Upper lobe of right lung (tissue), 1 donor: Measurements from ENCODE around the gene OSBPL9. TPM values are rescaled to one million over a fixed set of nuclear protein-coding genes. Genes with fewer than 3 reads are reported as not detected.

Experiments
- ATAC-seq: fragments of 200-7000 bp; cut with Tn5 transposase; one replicate; pipeline ENCODE4 v1.9.1; 2020; ENCODE audit warnings: mild to moderate bottlenecking, moderate library complexity
- DNase-seq: peaks from one replicate; pipeline ENCODE4 v3.0.0-alpha.2; 2020
- H3K27ac ChIP-seq: fragments of 200-600 bp; one replicate; pipeline ENCODE4 v1.8.0; 2022
- H3K27me3 ChIP-seq: fragments of 200-600 bp; one replicate; pipeline ENCODE4 v1.8.0; 2022; ENCODE audit warnings: mild to moderate bottlenecking
- H3K36me3 ChIP-seq: fragments of 200-600 bp; one replicate; pipeline ENCODE4 v1.8.0; 2022
- H3K4me1 ChIP-seq: fragments of 200-600 bp; one replicate; pipeline ENCODE4 v1.8.0; 2022
- H3K4me3 ChIP-seq: fragments of 200-600 bp; one replicate; pipeline ENCODE4 v1.8.0; 2022; ENCODE audit warnings: mild to moderate bottlenecking
- H3K9me3 ChIP-seq: fragments of 200-600 bp; one replicate; pipeline ENCODE4 v1.8.0; 2022
- intact Hi-C: fragments of 100-400 bp; cut with DNase I; formaldehyde crosslinking; loops from one replicate; pipeline ENCODE4 v1.11.0; 2022
- total RNA-seq: library from RNA; stranded (reverse); fragmentation: NEBNext Ultra II Directional; extraction: Animal tissue kit (Norgen Biotek cat#: 25700); gene quantifications from one replicate; pipeline ENCODE4 v1.2.1, GENCODE V29; 2021
- TF ChIP-seq, protein P1 (sequence below): fragments of 200-600 bp; IDR thresholded peaks from one replicate; pipeline ENCODE4 v1.8.0; 2022; ENCODE audit warnings: antibody characterized with exemption
- donor health status: DM: no; HTN: yes; CAD: no; lungs with severe emphysema.

OSBPL9 gene
- total RNA-seq, 1 donor from 2014 or later, result 72.7 TPM

DNA sequence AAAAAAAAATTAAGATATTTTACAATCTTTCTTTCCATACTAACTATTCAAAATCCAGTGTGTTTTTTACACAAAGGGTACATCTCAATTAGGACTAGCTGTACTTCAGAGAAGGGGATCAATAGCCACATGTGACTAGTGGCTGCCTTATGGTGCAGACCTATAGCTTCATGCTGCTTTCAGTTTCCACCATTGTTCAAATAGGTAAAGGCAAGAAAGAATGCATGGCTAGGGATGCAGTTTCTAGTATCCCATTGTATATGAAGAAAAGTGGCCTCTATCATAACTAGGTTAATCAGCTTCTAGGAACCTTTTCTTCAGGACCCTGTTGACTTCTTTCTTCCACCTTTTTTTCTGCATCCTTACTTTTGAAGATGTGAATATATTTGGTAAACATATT lies 35.7 kb downstream of the OSBPL9 start:
- Histone ChIP-seq H3K36me3 (peaks cover 8% of the 10 kb centered on the region), H3K27ac (no peak overlapping the region)
- TF ChIP-seq, protein P1, sequence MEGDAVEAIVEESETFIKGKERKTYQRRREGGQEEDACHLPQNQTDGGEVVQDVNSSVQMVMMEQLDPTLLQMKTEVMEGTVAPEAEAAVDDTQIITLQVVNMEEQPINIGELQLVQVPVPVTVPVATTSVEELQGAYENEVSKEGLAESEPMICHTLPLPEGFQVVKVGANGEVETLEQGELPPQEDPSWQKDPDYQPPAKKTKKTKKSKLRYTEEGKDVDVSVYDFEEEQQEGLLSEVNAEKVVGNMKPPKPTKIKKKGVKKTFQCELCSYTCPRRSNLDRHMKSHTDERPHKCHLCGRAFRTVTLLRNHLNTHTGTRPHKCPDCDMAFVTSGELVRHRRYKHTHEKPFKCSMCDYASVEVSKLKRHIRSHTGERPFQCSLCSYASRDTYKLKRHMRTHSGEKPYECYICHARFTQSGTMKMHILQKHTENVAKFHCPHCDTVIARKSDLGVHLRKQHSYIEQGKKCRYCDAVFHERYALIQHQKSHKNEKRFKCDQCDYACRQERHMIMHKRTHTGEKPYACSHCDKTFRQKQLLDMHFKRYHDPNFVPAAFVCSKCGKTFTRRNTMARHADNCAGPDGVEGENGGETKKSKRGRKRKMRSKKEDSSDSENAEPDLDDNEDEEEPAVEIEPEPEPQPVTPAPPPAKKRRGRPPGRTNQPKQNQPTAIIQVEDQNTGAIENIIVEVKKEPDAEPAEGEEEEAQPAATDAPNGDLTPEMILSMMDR, result no peak

DNA sequence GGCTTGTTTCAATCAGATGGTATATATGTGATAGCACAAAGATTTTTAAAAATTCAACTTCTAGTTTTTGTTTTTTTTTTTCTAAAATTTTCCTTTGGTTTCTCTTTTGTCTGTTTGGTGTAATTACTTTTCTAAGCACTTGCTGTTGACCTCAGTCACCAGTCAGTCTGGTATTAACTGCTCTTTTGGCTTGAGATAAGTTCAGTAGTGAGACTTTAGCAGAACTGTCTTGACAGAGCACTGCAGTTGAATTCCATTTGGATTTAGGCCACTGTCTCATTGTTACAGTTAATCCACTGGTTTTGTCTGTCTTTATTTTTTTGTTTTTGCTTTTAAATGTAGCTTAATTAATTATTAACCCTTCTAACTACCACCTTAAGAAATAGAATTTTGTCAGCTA lies 36.2 kb downstream of the OSBPL9 start:
- no peak overlapping the region for H3K4me3 ChIP-seq
- TF ChIP-seq, protein P1, result no peak
- ATAC-seq (no peak), DNase-seq (no peak)
- H3K27ac ChIP-seq, result no peak overlapping the region
- H3K9me3 ChIP-seq, result no peaks in the 10 kb centered on the region
- intact Hi-C loops, result no loop called here
- H3K36me3 ChIP-seq, result peaks cover 8% of the 10 kb centered on the region
- peaks cover 26% of the 10 kb centered on the region for H3K4me1 ChIP-seq
- H3K27me3 ChIP-seq, result no peaks in the 10 kb centered on the region

More for the DNA sequence above, 35.7 kb downstream of the OSBPL9 start:
- intact Hi-C loops, result no loop called here
- H3K27me3 ChIP-seq, result no peaks in the 10 kb centered on the region
- H3K9me3 ChIP-seq, result no peaks in the 10 kb centered on the region
- ATAC-seq, result no peak
- H3K4me3 ChIP-seq, result no peak overlapping the region
- no peak for DNase-seq
- peaks cover 31% of the 10 kb centered on the region for H3K4me1 ChIP-seq

DNA sequence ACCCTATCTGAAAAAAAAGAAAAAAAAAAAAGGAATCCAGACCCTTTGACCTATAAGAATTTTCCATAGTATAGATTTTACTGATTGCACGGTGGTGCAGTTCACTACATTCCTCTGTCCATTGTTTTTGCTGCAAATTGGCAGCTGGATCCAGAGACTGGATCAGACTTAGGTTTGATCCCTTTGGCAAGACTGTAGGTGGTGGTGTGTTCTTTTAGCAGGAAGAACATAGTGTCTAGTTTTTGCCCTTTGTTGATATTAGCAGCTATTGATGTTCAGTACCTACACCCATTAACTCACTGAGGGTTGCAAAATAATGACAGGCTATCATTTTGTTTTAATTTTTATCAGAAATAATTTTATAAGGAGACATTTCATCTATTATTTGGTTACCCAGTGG lies 37.1 kb downstream of the OSBPL9 start:
- no peak for ATAC-seq
- Histone ChIP-seq H3K27ac (no peak overlapping the region), H3K36me3 (peaks cover 8% of the 10 kb centered on the region), H3K4me1 (peaks cover 17% of the 10 kb centered on the region), H3K27me3 (no peaks in the 10 kb centered on the region), H3K4me3 (no peak overlapping the region), H3K9me3 (no peaks in the 10 kb centered on the region)
- intact Hi-C loops, result no loop called here
- TF ChIP-seq, protein P1, result no peak
- no peak for DNase-seq

DNA sequence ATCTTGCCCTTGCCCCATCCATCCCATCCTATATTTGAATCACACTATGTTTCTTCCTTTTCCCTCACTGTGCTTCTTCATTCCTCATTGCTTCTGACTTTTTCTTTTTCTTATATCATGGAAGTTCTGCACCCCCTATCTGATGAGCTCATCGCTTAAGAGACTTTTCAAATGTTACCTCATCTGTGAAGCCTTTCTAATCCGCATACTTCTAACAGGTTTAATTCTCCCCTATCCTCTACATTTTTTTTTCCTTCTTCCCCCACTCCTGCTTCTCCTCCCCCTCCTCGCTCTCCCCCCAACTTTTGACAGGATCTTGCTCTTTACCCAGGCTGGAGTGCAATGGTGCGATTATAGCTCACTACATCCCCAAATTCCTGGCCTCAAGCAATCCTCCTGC lies 39.5 kb downstream of the OSBPL9 start:
- DNase-seq (no peak), ATAC-seq (no peak)
- Histone ChIP-seq H3K27ac (no peak overlapping the region), H3K36me3 (peaks cover 8% of the 10 kb centered on the region), H3K27me3 (no peaks in the 10 kb centered on the region), H3K4me3 (no peak overlapping the region), H3K9me3 (no peaks in the 10 kb centered on the region), H3K4me1 (peaks cover 7% of the 10 kb centered on the region)
- TF ChIP-seq, protein P1, result no peak
- intact Hi-C loops, result no loop called here

DNA sequence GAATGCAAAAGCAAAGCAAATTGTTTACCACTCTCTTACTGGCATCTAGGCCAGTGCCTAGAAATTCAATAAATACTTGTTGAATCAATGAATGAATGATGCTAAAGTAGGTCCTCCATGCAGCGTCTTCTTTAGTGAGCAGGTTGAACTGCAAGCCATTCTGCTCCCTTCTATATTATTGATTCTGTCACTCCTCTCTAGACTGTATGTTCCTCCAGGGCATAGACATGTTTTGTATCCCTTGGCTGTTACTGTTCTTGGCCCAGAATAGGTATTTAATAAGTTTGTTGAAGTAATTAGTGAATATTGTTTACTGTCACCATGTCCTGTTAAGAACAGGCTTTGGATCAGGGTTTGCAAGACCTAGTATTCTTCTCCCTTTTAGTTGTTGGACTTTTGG lies 43.7 kb downstream of the OSBPL9 start:
- no peaks in the 10 kb centered on the region for H3K9me3 ChIP-seq
- DNase-seq (no peak), ATAC-seq (no peak)
- H3K27me3 ChIP-seq, result no peaks in the 10 kb centered on the region
- peaks cover 7% of the 10 kb centered on the region for H3K4me1 ChIP-seq
- H3K27ac ChIP-seq, result no peak overlapping the region
- no peak overlapping the region for H3K4me3 ChIP-seq
- H3K36me3 ChIP-seq, result peaks cover 3% of the 10 kb centered on the region
- intact Hi-C loops, result no loop called here
- TF ChIP-seq, protein P1, result no peak

DNA sequence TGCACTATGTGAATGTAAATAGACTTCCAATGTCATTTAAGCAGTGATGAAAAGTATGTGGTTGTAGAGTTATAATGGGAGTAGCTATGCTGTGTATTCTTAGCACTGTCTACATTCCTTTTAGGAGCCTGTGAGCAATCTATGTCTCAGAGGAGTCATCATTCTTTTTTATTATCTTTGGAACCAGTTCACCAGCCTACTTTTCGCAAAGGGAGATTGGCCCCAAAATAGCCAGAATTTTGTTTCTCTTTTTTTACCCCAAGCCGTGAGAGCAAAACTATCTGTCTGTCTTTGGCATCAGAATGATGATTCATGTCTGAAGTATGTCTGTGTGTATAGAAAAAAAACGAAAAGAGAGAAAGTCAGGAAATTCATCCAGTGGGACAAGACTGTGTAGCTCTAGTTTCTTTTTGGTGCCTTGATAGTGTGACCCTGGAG lies 44.2 kb downstream of the OSBPL9 start:
- Histone ChIP-seq H3K9me3 (no peaks in the 10 kb centered on the region), H3K27ac (no peak overlapping the region), H3K36me3 (no peaks in the 10 kb centered on the region), H3K27me3 (no peaks in the 10 kb centered on the region), H3K4me1 (peaks cover 11% of the 10 kb centered on the region), H3K4me3 (no peak overlapping the region)
- intact Hi-C loops, result no loop called here
- ATAC-seq (no peak), DNase-seq (no peak)
- TF ChIP-seq, protein P1, result no peak
